Esophagus muscularis mucosa (tissue), 4 donors: ENCODE data around the gene STRN4. TPM values are rescaled to one million over a fixed set of nuclear protein-coding genes. Genes with fewer than 3 reads are reported as not detected.

Experiments used
- DNase-seq: peaks from one replicate; pipeline ENCODE4 v3.0.0-alpha.2; 2017; ENCODE audit errors: extremely low spot score
- H3K27ac ChIP-seq, 4 donors: fragments of 200-600 bp; sonication (generic); replicated peaks in 1 of 4; 1 replicate in 3 of 4; 2 replicates in 1 of 4; pipeline ENCODE4 v1.5.1; 2016 to 2019; ENCODE audit warnings: mild to moderate bottlenecking in 1 of 4
- H3K27me3 ChIP-seq, 4 donors: fragments of 200-600 bp; sonication (generic); one replicate each; pipeline versions ENCODE4 v1.5.1 to v1.6.0; 2016 to 2019
- H3K36me3 ChIP-seq, 4 donors: fragments of 200-600 bp; sonication (generic); one replicate each; pipeline ENCODE4 v1.5.1; 2016 to 2019
- H3K4me1 ChIP-seq, 4 donors: fragments of 200-600 bp; sonication (generic); one replicate each; pipeline ENCODE4 v1.5.1; 2016 to 2019
- H3K4me3 ChIP-seq, 4 donors: fragments of 200-600 bp; sonication (generic); 1 replicate in 2 of 4; 2 replicates in 2 of 4; pipeline ENCODE4 v1.5.1; 2016 to 2019; ENCODE audit warnings: mild to moderate bottlenecking in 4 of 4, moderate library complexity in 1 of 4
- H3K9me3 ChIP-seq, 4 donors: fragments of 200-600 bp; sonication (generic); 1 replicate in 3 of 4; 2 replicates in 1 of 4; pipeline ENCODE4 v1.5.1; 2016 to 2019
- EP300 ChIP-seq: sonication (generic); formaldehyde crosslinking; IDR thresholded peaks from one replicate; pipeline ENCODE4 v1.6.1; 2017; ENCODE audit warnings: antibody characterized with exemption
- POLR2A ChIP-seq: fragments of 450-650 bp; IDR thresholded peaks from one replicate; pipeline ENCODE4 v1.6.1; 2017; ENCODE audit warnings: antibody characterized with exemption, moderate library complexity, mild to moderate bottlenecking, low read depth
- POLR2AphosphoS5 ChIP-seq, 2 donors: sonication (generic); formaldehyde crosslinking; IDR thresholded peaks; one replicate each; pipeline ENCODE4 v1.6.1; 2017; ENCODE audit warnings: antibody characterized with exemption in 2 of 2
- intact Hi-C: fragments of 100-400 bp; cut with DNase I; formaldehyde crosslinking; loops from one replicate; pipeline ENCODE4 v1.15.1; 2023
- small RNA-seq, 3 donors: library from RNA; depleted of rRNA; stranded (forward); fragments of <200 nt; gene quantifications; one replicate each; pipeline ENCODE3, GENCODE V24; 2016
- total RNA-seq, 4 donors: library from RNA; depleted of rRNA; stranded (reverse); fragments of >200 nt; gene quantifications; one replicate each; pipeline versions ENCODE4 v1.1.0 to v1.2.1, GENCODE V29; 2016
- TF ChIP-seq, protein P1 (sequence below), 3 experiments: fragments of 200-600 bp in 2 of 3; fragments of 450-650 bp in 1 of 3; sonication (generic) in 2 of 3; IDR thresholded peaks; one replicate each; pipeline ENCODE4 v1.5.1; 2017 to 2019; ENCODE audit warnings: antibody characterized with exemption in 3 of 3, mild to moderate bottlenecking in 2 of 3, moderate library complexity in 1 of 3

Gene STRN4
- total RNA-seq, 4 donors from 2014 or later = 85.2 to 119 (median 101) TPM

DNA sequence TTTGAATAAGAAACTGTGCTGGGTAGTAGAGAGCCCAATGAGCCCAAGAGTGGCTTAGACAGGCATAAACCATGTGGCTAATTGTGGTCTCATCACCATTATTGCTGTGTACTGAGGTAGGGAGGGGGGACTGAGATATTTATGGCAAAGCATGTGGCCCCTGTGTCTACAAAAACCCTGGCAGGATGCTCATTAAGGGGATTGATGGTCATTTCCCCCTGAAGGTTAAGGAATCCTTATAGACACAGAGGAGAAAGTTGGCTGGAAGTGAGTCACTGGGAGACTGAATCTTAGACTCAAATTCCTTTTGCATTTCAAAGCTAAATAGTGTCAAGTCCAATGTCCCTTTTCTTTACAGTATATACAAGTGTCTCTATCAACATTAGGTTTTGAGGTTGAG lies 75.4 kb downstream of the STRN4 start:
- Histone ChIP-seq H3K36me3 (peaks cover 9 to 34% (median 30%) of the 10 kb centered on the region in 4 donors), H3K9me3 (no peaks in the 10 kb centered on the region), H3K27me3 (no peaks in the 10 kb centered on the region), H3K27ac (no peak overlapping the region), H3K4me1 (no peaks in the 10 kb centered on the region), H3K4me3 (no peak overlapping the region)
- TF ChIP-seq, protein P1, sequence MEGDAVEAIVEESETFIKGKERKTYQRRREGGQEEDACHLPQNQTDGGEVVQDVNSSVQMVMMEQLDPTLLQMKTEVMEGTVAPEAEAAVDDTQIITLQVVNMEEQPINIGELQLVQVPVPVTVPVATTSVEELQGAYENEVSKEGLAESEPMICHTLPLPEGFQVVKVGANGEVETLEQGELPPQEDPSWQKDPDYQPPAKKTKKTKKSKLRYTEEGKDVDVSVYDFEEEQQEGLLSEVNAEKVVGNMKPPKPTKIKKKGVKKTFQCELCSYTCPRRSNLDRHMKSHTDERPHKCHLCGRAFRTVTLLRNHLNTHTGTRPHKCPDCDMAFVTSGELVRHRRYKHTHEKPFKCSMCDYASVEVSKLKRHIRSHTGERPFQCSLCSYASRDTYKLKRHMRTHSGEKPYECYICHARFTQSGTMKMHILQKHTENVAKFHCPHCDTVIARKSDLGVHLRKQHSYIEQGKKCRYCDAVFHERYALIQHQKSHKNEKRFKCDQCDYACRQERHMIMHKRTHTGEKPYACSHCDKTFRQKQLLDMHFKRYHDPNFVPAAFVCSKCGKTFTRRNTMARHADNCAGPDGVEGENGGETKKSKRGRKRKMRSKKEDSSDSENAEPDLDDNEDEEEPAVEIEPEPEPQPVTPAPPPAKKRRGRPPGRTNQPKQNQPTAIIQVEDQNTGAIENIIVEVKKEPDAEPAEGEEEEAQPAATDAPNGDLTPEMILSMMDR (IDR thresholded peaks at IDR 0.05) = no peak
- TF ChIP-seq POLR2A = no peak
- no peak for TF ChIP-seq POLR2AphosphoS5 (IDR thresholded peaks at IDR 0.05)
- TF ChIP-seq EP300 = no peak
- DNase-seq = no peak
- intact Hi-C loops = no loop called here

Small RNA genes within 50 kb of the gene (small RNA-seq; reads per million reads assigned to genes)
- gene MIR320E (0.08 to 0.74 (median 0.51) reads per million in 3 donors), gene RF00019 (0 reads per million in 3 donors), gene RN7SL364P (0 to 0.08 (median 0) reads per million in 3 donors)

Other genes with a start within 250 kb of the STRN4 start
- 100 to 1,000 TPM; 114 to 155 (median 129) TPM for gene CALM3, start 145.1 kb downstream of the STRN4 start, total RNA-seq
- gene PTGIR, start 121.4 kb downstream of the STRN4 start, total RNA-seq = 1 to 10 TPM; 5.9 to 9.1 (median 7.1) TPM
- gene GNG8, start 110.2 kb downstream of the STRN4 start, total RNA-seq = not detected
- gene DACT3, start 85.3 kb downstream of the STRN4 start, total RNA-seq = 100 to 1,000 TPM in 1 of 4 donors, 10 to 100 TPM in 3; 46.7 to 119 (median 65.1) TPM
- 10 to 100 TPM; 12.8 to 33.3 (median 22.4) TPM for gene PRKD2, start 29.3 kb downstream of the STRN4 start, total RNA-seq
- gene FKRP, start 393 bp downstream of the STRN4 start, total RNA-seq = 10 to 100 TPM; 22.4 to 30.3 (median 26.5) TPM
- gene SLC1A5, start 42.1 kb upstream of the STRN4 start, total RNA-seq = 10 to 100 TPM; 42.8 to 93.6 (median 66.7) TPM
- gene AP2S1, start 104.4 kb upstream of the STRN4 start, total RNA-seq = 10 to 100 TPM; 63.5 to 88.9 (median 74.5) TPM
- 10 to 100 TPM; 49.7 to 94.5 (median 77.7) TPM for gene ARHGAP35, start 114.5 kb upstream of the STRN4 start, total RNA-seq